HEK293T (cell line): Measurements from ENCODE around the gene RXRG.

ENCODE experiments used
- CTCF ChIA-PET: fragments of 350-600 bp; formaldehyde crosslinking; extraction: SDS; loops from one replicate; lab custom pipeline; 2021; ENCODE audit warnings: antibody characterized with exemption, inconsistent platforms; lab: Yijun Ruan, JAX
- POLR2A ChIA-PET: fragments of 350-600 bp; formaldehyde crosslinking; extraction: SDS; loops from one replicate; lab custom pipeline; 2020; ENCODE audit warnings: antibody characterized with exemption, inconsistent platforms; lab: Yijun Ruan, JAX
- DNase-seq: peaks from one replicate; pipeline ENCODE4 v3.0.0; 2012; ENCODE audit warnings: mixed read lengths; ENCODE audit errors: extremely low spot score
- ARNT ChIP-seq: fragments of 450-650 bp; IDR thresholded peaks from 2 replicates; pipeline ENCODE4 v1.6.1; 2017; ENCODE audit warnings: mild to moderate bottlenecking
- BHLHE40 ChIP-seq: fragments of 450-650 bp; IDR thresholded peaks from 2 replicates; pipeline ENCODE4 v1.6.1; 2016; ENCODE audit warnings: mild to moderate bottlenecking, moderate library complexity, borderline replicate concordance
- CTBP1 ChIP-seq: fragments of 450-650 bp; IDR thresholded peaks from 2 replicates; pipeline ENCODE4 v1.6.1; 2016; ENCODE audit warnings: borderline replicate concordance
- ELF4 ChIP-seq: fragments of 450-650 bp; IDR thresholded peaks from 2 replicates; pipeline ENCODE4 v1.6.1; 2017; ENCODE audit warnings: antibody characterized with exemption
- FOXA1 ChIP-seq: fragments of 450-650 bp; IDR thresholded peaks from 2 replicates; pipeline ENCODE4 v1.6.1; 2016; ENCODE audit warnings: mild to moderate bottlenecking
- FOXK2 ChIP-seq: fragments of 450-650 bp; IDR thresholded peaks from 2 replicates; pipeline ENCODE4 v1.6.1; 2016; ENCODE audit warnings: mild to moderate bottlenecking
- FOXM1 ChIP-seq: fragments of 450-650 bp; IDR thresholded peaks from 2 replicates; pipeline ENCODE4 v1.6.1; 2017; ENCODE audit warnings: mild to moderate bottlenecking, borderline replicate concordance
- HDGF ChIP-seq: fragments of 450-650 bp; IDR thresholded peaks from 2 replicates; pipeline ENCODE4 v1.6.1; 2017; ENCODE audit warnings: antibody characterized with exemption, borderline replicate concordance
- L3MBTL2 ChIP-seq: fragments of 450-650 bp; conservative IDR thresholded peaks from 2 replicates; pipeline ENCODE4 v1.6.1; 2016; ENCODE audit warnings: mild to moderate bottlenecking
- LEF1 ChIP-seq: fragments of 450-650 bp; IDR thresholded peaks from 2 replicates; pipeline ENCODE4 v1.6.1; 2017; ENCODE audit warnings: mild to moderate bottlenecking, borderline replicate concordance
- NFRKB ChIP-seq: fragments of 450-650 bp; IDR thresholded peaks from 2 replicates; pipeline ENCODE4 v1.6.1; 2016; ENCODE audit warnings: mild to moderate bottlenecking, moderate library complexity
- SP1 ChIP-seq: fragments of 450-650 bp; IDR thresholded peaks from 2 replicates; pipeline ENCODE4 v1.6.1; 2017
- SUZ12 ChIP-seq: fragments of 450-650 bp; IDR thresholded peaks from 2 replicates; pipeline ENCODE4 v1.6.1; 2016; ENCODE audit warnings: mild to moderate bottlenecking
- TARDBP ChIP-seq: fragments of 450-650 bp; IDR thresholded peaks from 2 replicates; pipeline ENCODE4 v1.6.1; 2016
- ZNF384 ChIP-seq: fragments of 450-650 bp; IDR thresholded peaks from 2 replicates; pipeline ENCODE4 v1.6.1; 2016
- TF ChIP-seq, protein P1 (sequence below): fragments of 450-650 bp; IDR thresholded peaks from 2 replicates; pipeline ENCODE4 v1.6.1; 2016

RXRG gene

GRCh38 chr1:165365341-165365740, 79.6 kb downstream of the RXRG start:
- no peak for TF ChIP-seq NFRKB
- no peak for TF ChIP-seq ELF4
- no peak for TF ChIP-seq SUZ12
- TF ChIP-seq FOXK2: no peak
- no peak for TF ChIP-seq LEF1
- TF ChIP-seq, protein P1, sequence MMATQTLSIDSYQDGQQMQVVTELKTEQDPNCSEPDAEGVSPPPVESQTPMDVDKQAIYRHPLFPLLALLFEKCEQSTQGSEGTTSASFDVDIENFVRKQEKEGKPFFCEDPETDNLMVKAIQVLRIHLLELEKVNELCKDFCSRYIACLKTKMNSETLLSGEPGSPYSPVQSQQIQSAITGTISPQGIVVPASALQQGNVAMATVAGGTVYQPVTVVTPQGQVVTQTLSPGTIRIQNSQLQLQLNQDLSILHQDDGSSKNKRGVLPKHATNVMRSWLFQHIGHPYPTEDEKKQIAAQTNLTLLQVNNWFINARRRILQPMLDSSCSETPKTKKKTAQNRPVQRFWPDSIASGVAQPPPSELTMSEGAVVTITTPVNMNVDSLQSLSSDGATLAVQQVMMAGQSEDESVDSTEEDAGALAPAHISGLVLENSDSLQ: no peak
- no peak for TF ChIP-seq HDGF
- no peak for TF ChIP-seq SP1
- TF ChIP-seq TARDBP: no peak
- no peak for TF ChIP-seq CTBP1
- no peak for TF ChIP-seq FOXA1
- TF ChIP-seq BHLHE40: no peak
- TF ChIP-seq ZNF384: no peak
- no peak for TF ChIP-seq ARNT
- no peak for TF ChIP-seq L3MBTL2
- no peak for TF ChIP-seq FOXM1
- ChIA-PET CTCF (no interaction called here), POLR2A (no interaction called here)
- DNase-seq: no peak

DNA sequence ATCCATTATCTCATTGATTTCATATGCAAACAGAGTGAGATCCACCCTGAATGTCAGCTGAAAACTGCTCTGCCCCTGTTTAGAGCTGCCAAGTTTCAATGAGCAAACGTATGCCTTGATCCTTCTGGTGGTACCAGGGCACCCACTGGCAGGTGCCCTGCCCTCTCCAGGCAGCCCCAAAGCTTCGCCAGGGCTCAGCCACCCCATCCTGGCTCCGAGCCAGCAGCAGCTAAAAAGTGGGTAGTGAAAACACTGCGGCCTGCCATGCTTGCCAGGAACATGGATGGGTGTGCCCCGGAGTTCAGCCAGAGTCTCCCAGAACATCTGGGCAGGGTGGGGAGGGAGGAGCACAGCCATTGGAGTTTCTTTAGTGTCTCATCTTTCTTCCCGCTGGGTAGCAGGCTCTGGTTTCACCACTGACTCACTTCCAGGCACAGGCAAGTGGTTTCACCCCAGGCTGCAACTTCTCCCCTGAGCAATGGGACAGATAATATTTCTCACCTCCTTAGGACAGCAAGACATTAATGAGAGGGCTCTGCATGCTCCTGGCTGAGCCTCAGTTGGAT, 80.3 kb downstream of the RXRG start:
- no peak for TF ChIP-seq HDGF
- no peak for TF ChIP-seq CTBP1
- no peak for TF ChIP-seq NFRKB
- no peak for TF ChIP-seq BHLHE40
- TF ChIP-seq, protein P1: no peak
- POLR2A ChIA-PET: no interaction called here
- no peak for DNase-seq
- CTCF ChIA-PET: interaction anchor here (0.6 kb wide), 1 partner anchor 14 kb away, joined by 3 read pairs; no protein-coding TSS in a partner anchor

GRCh38 chr1:165356876-165357275, 88.0 kb downstream of the RXRG start:
- TF ChIP-seq NFRKB (no peak), ARNT (no peak), ZNF384 (no peak), BHLHE40 (no peak)
- TF ChIP-seq, protein P1: no peak
- DNase-seq: no peak
- POLR2A ChIA-PET: no interaction called here
- CTCF ChIA-PET: no interaction called here

GRCh38 chr1:165355977-165356811, 88.7 kb downstream of the RXRG start, which contains the start of gene LMX1A:
Gene LMX1A, minus strand, starts transcription at chr1:165356715. Its CDS starts 1,156 bp downstream, at chr1:165355559.
- CTCF ChIA-PET: no interaction called here
- no peak for DNase-seq
- POLR2A ChIA-PET: no interaction called here

GRCh38 chr1:165355139-165355976, 89.6 kb downstream of the RXRG start:
- DNase-seq: no peak
- ChIA-PET CTCF (no interaction called here), POLR2A (no interaction called here)
- TF ChIP-seq, protein P1: no peak
- no peak for TF ChIP-seq NFRKB
- TF ChIP-seq TARDBP: no peak
- no peak for TF ChIP-seq BHLHE40
- TF ChIP-seq FOXM1: no peak
- no peak for TF ChIP-seq ZNF384
- TF ChIP-seq L3MBTL2: no peak
- TF ChIP-seq LEF1: no peak
- TF ChIP-seq ARNT: no peak
- TF ChIP-seq ELF4: no peak
- TF ChIP-seq CTBP1: no peak
- no peak for TF ChIP-seq FOXK2
- no peak for TF ChIP-seq FOXA1
- no peak for TF ChIP-seq HDGF
- no peak for TF ChIP-seq SP1
- no peak for TF ChIP-seq SUZ12

More at GRCh38 chr1:165355977-165356811, 88.7 kb downstream of the RXRG start, which contains the start of gene LMX1A:
- TF ChIP-seq NFRKB (no peak), ZNF384 (no peak), SUZ12 (no peak)
